GM12873 (cell line): ENCODE data around the gene ACP7.

Source experiments
- CTCF ChIP-seq: IDR thresholded peaks from 2 replicates; pipeline ENCODE4 v1.5.1; 2012; ENCODE audit warnings: low read depth, mild to moderate bottlenecking, moderate library complexity, low read length, control low read depth; ENCODE audit not compliant: insufficient read depth; ENCODE audit errors: missing control alignments

ACP7 gene

DNA sequence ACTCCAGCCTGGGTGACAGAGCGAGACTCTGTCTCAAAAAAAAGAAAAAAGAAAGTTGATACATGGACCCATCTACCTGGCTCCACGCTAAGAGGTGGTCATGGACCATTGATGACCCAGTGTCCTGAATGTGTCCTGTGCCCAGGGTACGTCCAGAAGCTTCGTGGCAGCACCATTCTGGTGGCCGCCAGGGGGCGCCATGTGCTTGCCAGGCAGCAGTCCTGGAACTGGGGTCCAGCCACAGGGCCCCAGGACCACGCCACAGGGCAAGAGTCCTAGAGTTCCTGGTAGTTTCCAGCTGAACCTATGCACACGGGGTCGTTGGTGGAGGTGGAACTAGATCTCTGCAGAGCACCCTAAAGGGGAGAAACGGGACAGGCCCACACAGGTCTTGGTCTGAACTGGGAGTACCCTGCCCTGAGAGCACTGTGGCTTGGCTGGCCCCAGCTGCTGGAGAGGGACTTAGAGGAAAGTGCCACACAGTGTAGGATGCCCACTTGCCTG lies 31.9 kb upstream of the ACP7 start:
- TF ChIP-seq CTCF, result peak; percentile 87

DNA sequence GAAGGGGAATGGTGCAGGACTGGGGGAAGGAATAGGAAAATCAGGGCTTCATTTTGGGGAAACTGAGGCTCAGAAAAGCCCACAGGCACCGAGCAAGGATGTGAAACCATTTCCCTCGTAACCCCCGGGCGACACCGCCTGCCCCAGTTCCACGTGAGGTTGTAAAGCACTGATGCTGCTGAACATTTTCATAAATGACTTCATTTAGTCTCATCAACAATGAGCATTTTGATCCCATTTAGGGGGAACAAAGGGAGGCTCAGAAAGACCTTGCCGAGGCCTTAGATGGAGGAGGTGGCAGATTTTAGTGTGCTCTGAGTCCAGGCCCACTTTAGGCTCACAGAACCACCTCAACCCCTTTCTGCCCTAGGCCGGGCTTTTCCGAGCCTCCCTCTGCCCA lies 31.3 kb upstream of the ACP7 start:
- TF ChIP-seq CTCF, result no peak

GRCh38 chr19:39053276-39054090 lies 30.7 kb upstream of the ACP7 start:
- no peak for TF ChIP-seq CTCF

- no peak for TF ChIP-seq CTCF
These were observed 30.1 kb upstream of the ACP7 start for GRCh38 chr19:39054091-39054470.

GRCh38 chr19:39057615-39058014 lies 26.6 kb upstream of the ACP7 start:
- TF ChIP-seq CTCF, result no peak

GRCh38 chr19:39059302-39059701 lies 24.9 kb upstream of the ACP7 start:
- no peak for TF ChIP-seq CTCF

- TF ChIP-seq CTCF, result no peak
These were observed 24.0 kb upstream of the ACP7 start for GRCh38 chr19:39060171-39060570.
